WERI-Rb-1 (cell line): ENCODE data around the gene CETP.

Experiments
- DNase-seq: peaks from one replicate; pipeline ENCODE4 v3.0.0-alpha.2; 2020
- H3K27ac ChIP-seq: fragments of 250-450 bp; sonication (Bioruptor Pico); 2 replicates; pipeline ENCODE4 v1.5.1; 2020; ENCODE audit warnings: mild to moderate bottlenecking, moderate library complexity
- H3K27me3 ChIP-seq: fragments of 250-450 bp; sonication (Bioruptor Pico); 2 replicates; pipeline ENCODE4 v1.5.1; 2021; ENCODE audit warnings: mild to moderate bottlenecking, low read depth, moderate library complexity; ENCODE audit not compliant: insufficient read depth, severe bottlenecking
- H3K36me3 ChIP-seq: fragments of 250-450 bp; sonication (Bioruptor Pico); 2 replicates; pipeline ENCODE4 v1.5.1; 2020; ENCODE audit warnings: mild to moderate bottlenecking, moderate library complexity
- H3K4me3 ChIP-seq: 2 replicates; pipeline ENCODE4 v1.5.1; 2011; ENCODE audit warnings: low read depth, mild to moderate bottlenecking, control low read depth, low read length
- H3K9me3 ChIP-seq: fragments of 250-450 bp; sonication (Bioruptor Pico); 2 replicates; pipeline ENCODE4 v1.5.1; 2021; ENCODE audit warnings: mild to moderate bottlenecking, moderate library complexity; ENCODE audit not compliant: severe bottlenecking
- CTCF ChIP-seq: IDR thresholded peaks from 2 replicates; pipeline ENCODE4 v1.5.1; 2011; ENCODE audit warnings: low read depth, mild to moderate bottlenecking, control low read depth, inconsistent platforms, low read length

The CETP gene

GRCh38 chr16:56927471-56927870 is 34.3 kb upstream of the CETP start:
- Histone ChIP-seq H3K9me3 (no peaks in the 10 kb centered on the region), H3K4me3 (no peak overlapping the region), H3K27me3 (no peaks in the 10 kb centered on the region), H3K36me3 (peaks cover 4% of the 10 kb centered on the region; the same call in 1 of the 2 replicates), H3K27ac (no peak overlapping the region)
- TF ChIP-seq CTCF = no peak
- no peak for DNase-seq

DNA sequence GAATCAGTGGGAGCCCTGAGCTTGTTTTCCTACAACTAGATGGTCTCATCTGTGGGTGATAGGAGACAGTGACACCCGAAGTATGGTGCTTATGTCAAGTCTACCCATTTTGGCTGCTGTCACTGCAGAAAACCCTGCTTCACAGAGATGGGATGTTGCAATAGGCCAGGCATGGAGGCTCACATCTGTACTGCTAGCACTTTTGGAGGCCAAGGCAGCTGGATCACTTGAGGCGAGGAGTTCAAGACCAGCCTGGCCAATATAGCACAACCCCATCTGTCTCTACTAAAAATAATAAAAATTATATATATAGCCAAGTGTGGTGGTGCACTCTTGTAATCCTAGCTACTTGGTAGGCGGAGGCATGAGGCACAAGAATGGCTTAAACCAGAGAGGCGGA is 32.1 kb upstream of the CETP start:
- no peaks in the 10 kb centered on the region for H3K27me3 ChIP-seq
- DNase-seq = no peak
- no peaks in the 10 kb centered on the region for H3K9me3 ChIP-seq
- no peak for TF ChIP-seq CTCF
- no peak overlapping the region for H3K4me3 ChIP-seq
- peaks cover 16% of the 10 kb centered on the region for H3K36me3 ChIP-seq
- H3K27ac ChIP-seq = no peak overlapping the region

GRCh38 chr16:56930486-56931270 is 31.1 kb upstream of the CETP start:
- Histone ChIP-seq H3K36me3 (peaks cover 27% of the 10 kb centered on the region), H3K4me3 (peak overlapping the region; percentile 19), H3K27me3 (no peaks in the 10 kb centered on the region), H3K27ac (peak overlapping the region; percentile 96), H3K9me3 (no peaks in the 10 kb centered on the region)
- peak; percentile 44 for DNase-seq
- no peak for TF ChIP-seq CTCF

DNA sequence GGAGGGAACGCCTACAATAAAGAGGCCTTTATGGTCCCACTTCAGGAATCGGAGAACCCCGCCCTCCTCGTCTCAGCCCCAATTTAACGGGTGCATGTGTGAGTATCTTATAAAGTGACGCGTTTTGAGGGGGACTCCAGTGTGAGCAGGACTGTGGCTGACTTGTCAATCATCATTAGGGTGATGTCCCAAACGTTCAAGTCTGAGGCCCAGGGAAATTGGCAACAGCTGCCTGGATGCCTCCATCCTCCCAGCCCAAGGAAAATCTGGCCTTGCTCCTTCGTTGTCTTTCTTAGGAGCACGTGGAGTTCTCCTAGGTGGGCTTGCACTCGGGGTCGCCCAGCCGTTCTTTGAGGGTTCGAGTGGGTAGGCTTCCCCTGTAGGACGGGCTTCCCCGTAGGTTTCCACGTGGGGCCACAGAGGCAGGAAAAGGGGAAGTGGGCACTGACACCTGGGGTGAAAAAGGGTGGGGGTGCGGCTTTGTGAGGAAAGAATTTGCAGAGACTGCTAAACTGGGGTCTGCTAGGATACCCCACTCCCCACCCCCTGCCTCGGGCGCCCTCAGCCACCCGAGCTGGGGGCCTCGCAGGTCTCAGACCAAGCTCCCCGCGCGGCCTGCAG is 30.4 kb upstream of the CETP start:
- no peak for DNase-seq

DNA sequence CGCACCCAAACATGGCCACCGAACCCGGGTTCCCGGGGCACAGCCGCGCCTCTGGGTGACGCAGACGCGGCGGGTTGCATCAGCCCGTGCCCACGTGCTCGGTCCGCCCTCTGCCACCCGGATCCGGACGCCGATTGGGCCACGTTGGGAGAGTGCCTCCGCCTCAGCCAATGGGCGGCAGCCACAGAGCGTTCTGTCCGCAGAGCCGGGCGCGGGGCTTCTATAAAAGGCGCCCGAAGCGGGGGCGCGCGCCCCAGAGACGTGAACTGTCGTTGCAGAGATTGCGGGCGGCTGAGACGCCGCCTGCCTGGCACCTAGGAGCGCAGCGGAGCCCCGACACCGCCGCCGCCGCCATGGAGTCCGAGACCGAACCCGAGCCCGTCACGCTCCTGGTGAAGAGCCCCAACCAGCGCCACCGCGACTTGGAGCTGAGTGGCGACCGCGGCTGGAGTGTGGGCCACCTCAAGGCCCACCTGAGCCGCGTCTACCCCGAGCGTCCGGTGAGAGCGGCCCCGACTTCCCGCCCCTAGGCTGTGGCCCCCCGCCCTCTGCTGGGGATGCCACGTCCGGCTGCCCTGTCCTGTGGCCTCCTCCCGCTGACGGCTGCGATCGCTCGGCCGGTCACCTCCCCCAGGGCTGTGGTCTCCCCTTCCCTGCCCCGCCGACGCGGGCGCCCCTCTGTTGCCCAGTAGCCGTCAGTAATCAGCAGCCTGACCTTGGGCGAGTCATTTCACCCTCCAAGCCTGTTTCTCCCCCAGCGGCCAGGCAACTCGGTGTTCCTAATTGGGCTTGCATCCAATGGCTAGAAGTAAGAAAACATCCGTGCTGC is 29.6 kb upstream of the CETP start, which contains the start of gene HERPUD1:
Gene HERPUD1, plus strand, starts transcription at position 251 of the 829 bp plus-strand sequence. Its CDS starts 103 bp downstream, at position 354.
- peaks cover 41% of the 10 kb centered on the region for H3K36me3 ChIP-seq
- H3K4me3 ChIP-seq = peak within 1 kb of the TSS; percentile 66
- peak; percentile 98 for DNase-seq
- H3K27ac ChIP-seq = peak within 1 kb of the TSS; percentile 96
- no peaks in the 10 kb centered on the region for H3K9me3 ChIP-seq
- no peaks in the 10 kb centered on the region for H3K27me3 ChIP-seq
- TF ChIP-seq CTCF = no peak

More for the DNA sequence above, 30.4 kb upstream of the CETP start:
- TF ChIP-seq CTCF = no peak
- Histone ChIP-seq H3K27ac (peak overlapping the region; percentile 96), H3K27me3 (no peaks in the 10 kb centered on the region), H3K9me3 (no peaks in the 10 kb centered on the region), H3K36me3 (peaks cover 34% of the 10 kb centered on the region), H3K4me3 (peak overlapping the region; percentile 66)
